Esophagus muscularis mucosa (tissue), 4 donors: ENCODE results near the gene ELOVL6.

ENCODE experiments used
- CTCF ChIP-seq, 3 experiments: fragments of 200-600 bp in 2 of 3; fragments of 450-650 bp in 1 of 3; sonication (generic) in 2 of 3; IDR thresholded peaks; one replicate each; pipeline ENCODE4 v1.5.1; 2017 to 2019; ENCODE audit warnings: antibody characterized with exemption in 3 of 3, mild to moderate bottlenecking in 2 of 3, moderate library complexity in 1 of 3
- EP300 ChIP-seq: sonication (generic); formaldehyde crosslinking; IDR thresholded peaks from one replicate; pipeline ENCODE4 v1.6.1; 2017; ENCODE audit warnings: antibody characterized with exemption
- POLR2A ChIP-seq: fragments of 450-650 bp; IDR thresholded peaks from one replicate; pipeline ENCODE4 v1.6.1; 2017; ENCODE audit warnings: antibody characterized with exemption, moderate library complexity, mild to moderate bottlenecking, low read depth
- POLR2AphosphoS5 ChIP-seq, 2 donors: sonication (generic); formaldehyde crosslinking; IDR thresholded peaks; one replicate each; pipeline ENCODE4 v1.6.1; 2017; ENCODE audit warnings: antibody characterized with exemption in 2 of 2

- TF ChIP-seq POLR2AphosphoS5 (IDR thresholded peaks at IDR 0.05) (no peak), CTCF (IDR thresholded peaks at IDR 0.05) (no peak), POLR2A (no peak), EP300 (no peak)
Observed at GRCh38 chr4:110046588-110047049, 151.8 kb downstream of the ELOVL6 start.
